HCT116 (cell line): Measurements from ENCODE around the gene TRNAU1AP.

Experiments used
- ATF3 ChIP-seq: IDR thresholded peaks from 2 replicates; pipeline ENCODE4 v1.6.1; 2012
- CTCF ChIP-seq, 3 experiments: fragments of 200-600 bp in 1 of 3; sonication (generic) in 1 of 3; IDR thresholded peaks in 2 of 3; conservative IDR thresholded peaks in 1 of 3; 2 replicates each; pipeline ENCODE4 v1.5.1; 2012 to 2017; ENCODE audit warnings: low read depth in 2 of 3, low read length in 2 of 3, antibody characterized with exemption in 1 of 3, borderline replicate concordance in 1 of 3, control low read depth in 1 of 3, mild to moderate bottlenecking in 1 of 3, mixed read lengths in 1 of 3, mixed run types in 1 of 3, moderate library complexity in 1 of 3; ENCODE audit not compliant: insufficient read depth in 1 of 3
- POLR2A ChIP-seq: IDR thresholded peaks from 2 replicates; pipeline ENCODE4 v1.7.0; 2011; ENCODE audit warnings: borderline replicate concordance; ENCODE audit not compliant: insufficient read depth, insufficient read length; ENCODE audit errors: extremely low read depth
- POLR2AphosphoS5 ChIP-seq: IDR thresholded peaks from 2 replicates; pipeline ENCODE4 v1.6.1; 2011; ENCODE audit warnings: mild to moderate bottlenecking, low read depth, low read length, moderate library complexity
- RAD21 ChIP-seq: IDR thresholded peaks from 2 replicates; pipeline ENCODE4 v1.6.1; 2012; ENCODE audit warnings: low read depth, mild to moderate bottlenecking
- REST ChIP-seq: IDR thresholded peaks from 2 replicates; pipeline ENCODE4 v1.6.1; 2012; ENCODE audit warnings: low read depth
- SIN3A ChIP-seq: IDR thresholded peaks from 2 replicates; pipeline ENCODE4 v1.6.1; 2012; ENCODE audit warnings: low read depth
- SP1 ChIP-seq: IDR thresholded peaks from 2 replicates; pipeline ENCODE4 v1.6.1; 2012; ENCODE audit warnings: low read depth
- SRF ChIP-seq: IDR thresholded peaks from 2 replicates; pipeline ENCODE4 v1.6.1; 2012; ENCODE audit warnings: low read depth
- TCF7L2 ChIP-seq: IDR thresholded peaks from 2 replicates; pipeline ENCODE4 v1.7.0; 2011; ENCODE audit warnings: borderline replicate concordance, inconsistent platforms; ENCODE audit not compliant: insufficient read depth, insufficient read length; ENCODE audit errors: extremely low read depth
- YY1 ChIP-seq: IDR thresholded peaks from 2 replicates; pipeline ENCODE4 v1.6.1; 2011; ENCODE audit warnings: low read length, low read depth, moderate library complexity, mild to moderate bottlenecking; ENCODE audit not compliant: insufficient replicate concordance; ENCODE audit errors: extremely low read depth
- ZFX ChIP-seq: fragments of 450-650 bp; IDR thresholded peaks from 2 replicates; pipeline ENCODE4 v1.6.1; 2017
- ZNF274 ChIP-seq: fragments of 200-500 bp; sonication (Bioruptor generic); IDR thresholded peaks from 2 replicates; pipeline ENCODE4 v1.6.1; 2014; ENCODE audit warnings: mild to moderate bottlenecking, low read depth, low read length, inconsistent platforms

- TF ChIP-seq CTCF (IDR thresholded peaks at IDR 0.05 in 2 of 3, conservative IDR thresholded peaks at IDR 0.05 in 1 of 3; ENCODE audit: borderline replicate concordance in 1 of 3, insufficient read depth in 1 of 3, low read depth in 2 of 3, low read length in 2 of 3) (no peak), POLR2AphosphoS5 (no peak), POLR2A (no peak), RAD21 (no peak), YY1 (no peak), SIN3A (no peak), SP1 (no peak), SRF (no peak), ZFX (no peak), TCF7L2 (no peak), ATF3 (no peak), REST (no peak), ZNF274 (no peak)
Measured at GRCh38 chr1:28537457-28538199, 15.3 kb upstream of the TRNAU1AP start.
